Right ventricle myocardium inferior (tissue), 1 donor: ENCODE data around the gene KRTAP5-3. TPM values are rescaled to one million over a fixed set of nuclear protein-coding genes. Genes with fewer than 3 reads are reported as not detected.
"Not testable (repeated sequence)": the region's sequence is repeated elsewhere in the genome, so short reads cannot be mapped to it uniquely, and the experiment has no call there.

Source experiments
- ATAC-seq: fragments of 200-7000 bp; cut with Tn5 transposase; one replicate; pipeline ENCODE4 v1.9.1; 2020; ENCODE audit warnings: mild to moderate bottlenecking, moderate library complexity
- DNase-seq: peaks from one replicate; pipeline ENCODE4 v3.0.0; 2021; ENCODE audit errors: missing footprints
- intact Hi-C: fragments of 100-400 bp; cut with DNase I; formaldehyde crosslinking; loops from one replicate; pipeline ENCODE4 v1.11.0; 2022
- total RNA-seq: library from RNA; stranded (reverse); fragmentation: NEBNext Ultra II Directional; extraction: Animal tissue kit (Norgen Biotek cat#: 25700); gene quantifications from one replicate; pipeline ENCODE4 v1.2.1, GENCODE V29; 2021
- donor health status: DM: no; HTN: yes; CAD: no; lungs with severe emphysema.

The KRTAP5-3 gene
- total RNA-seq, 1 donor from 2014 or later: not detected

- ATAC-seq, DNase-seq, intact Hi-C loops: not testable (repeated sequence)
Measured at GRCh38 chr11:1596576-1597121, 11.6 kb downstream of the KRTAP5-3 start.

GRCh38 chr11:1595994-1596575, 12.2 kb downstream of the KRTAP5-3 start:
- DNase-seq, ATAC-seq: not testable (repeated sequence)
- intact Hi-C loops: loop anchor here (2.0 kb wide), 1 partner anchor 33 kb away; the partner anchor contains the start of gene KRTAP5-5

GRCh38 chr11:1592628-1593027, 15.6 kb downstream of the KRTAP5-3 start:
- ATAC-seq: no peak
- intact Hi-C loops: no loop called here
- DNase-seq: no peak

- intact Hi-C loops: no loop called here
- ATAC-seq: no peak
- DNase-seq: no peak
Measured at GRCh38 chr11:1589996-1590395, 18.3 kb downstream of the KRTAP5-3 start.

GRCh38 chr11:1589191-1589963, 18.9 kb downstream of the KRTAP5-3 start:
- DNase-seq, intact Hi-C loops: not testable (repeated sequence)

GRCh38 chr11:1586699-1587098, 21.6 kb downstream of the KRTAP5-3 start:
- intact Hi-C loops: no loop called here
- DNase-seq (no peak), ATAC-seq (no peak)

More at GRCh38 chr11:1589191-1589963, 18.9 kb downstream of the KRTAP5-3 start:
- peak; percentile 39 for ATAC-seq

GRCh38 chr11:1584661-1585370, 23.4 kb downstream of the KRTAP5-3 start, which contains the start of gene KRTAP5-1:
Gene KRTAP5-1, minus strand, starts transcription at chr11:1585283. Its CDS starts 34 bp downstream, at chr11:1585249.
- DNase-seq, ATAC-seq, intact Hi-C loops: not testable (repeated sequence)

GRCh38 chr11:1582909-1583308, 25.4 kb downstream of the KRTAP5-3 start:
- ATAC-seq, intact Hi-C loops, DNase-seq: not testable (repeated sequence)

GRCh38 chr11:1581976-1582375, 26.3 kb downstream of the KRTAP5-3 start:
- no peak for ATAC-seq
- no peak for DNase-seq
- intact Hi-C loops: no loop called here

- ATAC-seq: no peak
Measured at GRCh38 chr11:1576825-1577224, 31.4 kb downstream of the KRTAP5-3 start.

GRCh38 chr11:1575756-1576155, 32.5 kb downstream of the KRTAP5-3 start:
- ATAC-seq, intact Hi-C loops, DNase-seq: not testable (repeated sequence)

More at GRCh38 chr11:1576825-1577224, 31.4 kb downstream of the KRTAP5-3 start:
- DNase-seq: no peak
- intact Hi-C loops: no loop called here

- ATAC-seq: no peak
- intact Hi-C loops: loop anchor here (1.0 to 5.0 kb wide), 3 partner anchors 29 to 373 kb away; no protein-coding TSS in a partner anchor
Measured at GRCh38 chr11:1574933-1575242, 33.4 kb downstream of the KRTAP5-3 start.

GRCh38 chr11:1574238-1574932, 33.9 kb downstream of the KRTAP5-3 start:
- intact Hi-C loops: loop anchor here (1.0 to 5.0 kb wide), 3 partner anchors 28 to 372 kb away; no protein-coding TSS in a partner anchor
- DNase-seq (no peak), ATAC-seq (peak; percentile 64)

More at GRCh38 chr11:1574933-1575242, 33.4 kb downstream of the KRTAP5-3 start:
- no peak for DNase-seq

GRCh38 chr11:1573903-1574237, 34.4 kb downstream of the KRTAP5-3 start:
- no peak for DNase-seq
- ATAC-seq: no peak
- intact Hi-C loops: loop anchor here (1.0 to 5.0 kb wide), 4 partner anchors 15 to 372 kb away; no protein-coding TSS in a partner anchor

- no peak for DNase-seq
- ATAC-seq: no peak
- intact Hi-C loops: loop anchor here (2.0 to 5.0 kb wide), 3 partner anchors 14 to 371 kb away; no protein-coding TSS in a partner anchor
Measured at GRCh38 chr11:1573077-1573902, 35.0 kb downstream of the KRTAP5-3 start.

GRCh38 chr11:1572197-1573076, 35.8 kb downstream of the KRTAP5-3 start, which contains the start of gene DUSP8:
Gene DUSP8, minus strand, starts transcription at chr11:1572271. Its CDS starts 6,445 bp downstream, at chr11:1565826.
- intact Hi-C loops: loop anchor here (2.0 to 5.0 kb wide), 3 partner anchors 14 to 370 kb away; no protein-coding TSS in a partner anchor
- DNase-seq (peak; percentile 95), ATAC-seq (peak; percentile 83)
